Measurements from ENCODE around the gene ESYT3.

Gene ESYT3, protein sequence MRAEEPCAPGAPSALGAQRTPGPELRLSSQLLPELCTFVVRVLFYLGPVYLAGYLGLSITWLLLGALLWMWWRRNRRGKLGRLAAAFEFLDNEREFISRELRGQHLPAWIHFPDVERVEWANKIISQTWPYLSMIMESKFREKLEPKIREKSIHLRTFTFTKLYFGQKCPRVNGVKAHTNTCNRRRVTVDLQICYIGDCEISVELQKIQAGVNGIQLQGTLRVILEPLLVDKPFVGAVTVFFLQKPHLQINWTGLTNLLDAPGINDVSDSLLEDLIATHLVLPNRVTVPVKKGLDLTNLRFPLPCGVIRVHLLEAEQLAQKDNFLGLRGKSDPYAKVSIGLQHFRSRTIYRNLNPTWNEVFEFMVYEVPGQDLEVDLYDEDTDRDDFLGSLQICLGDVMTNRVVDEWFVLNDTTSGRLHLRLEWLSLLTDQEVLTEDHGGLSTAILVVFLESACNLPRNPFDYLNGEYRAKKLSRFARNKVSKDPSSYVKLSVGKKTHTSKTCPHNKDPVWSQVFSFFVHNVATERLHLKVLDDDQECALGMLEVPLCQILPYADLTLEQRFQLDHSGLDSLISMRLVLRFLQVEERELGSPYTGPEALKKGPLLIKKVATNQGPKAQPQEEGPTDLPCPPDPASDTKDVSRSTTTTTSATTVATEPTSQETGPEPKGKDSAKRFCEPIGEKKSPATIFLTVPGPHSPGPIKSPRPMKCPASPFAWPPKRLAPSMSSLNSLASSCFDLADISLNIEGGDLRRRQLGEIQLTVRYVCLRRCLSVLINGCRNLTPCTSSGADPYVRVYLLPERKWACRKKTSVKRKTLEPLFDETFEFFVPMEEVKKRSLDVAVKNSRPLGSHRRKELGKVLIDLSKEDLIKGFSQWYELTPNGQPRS

DNA sequence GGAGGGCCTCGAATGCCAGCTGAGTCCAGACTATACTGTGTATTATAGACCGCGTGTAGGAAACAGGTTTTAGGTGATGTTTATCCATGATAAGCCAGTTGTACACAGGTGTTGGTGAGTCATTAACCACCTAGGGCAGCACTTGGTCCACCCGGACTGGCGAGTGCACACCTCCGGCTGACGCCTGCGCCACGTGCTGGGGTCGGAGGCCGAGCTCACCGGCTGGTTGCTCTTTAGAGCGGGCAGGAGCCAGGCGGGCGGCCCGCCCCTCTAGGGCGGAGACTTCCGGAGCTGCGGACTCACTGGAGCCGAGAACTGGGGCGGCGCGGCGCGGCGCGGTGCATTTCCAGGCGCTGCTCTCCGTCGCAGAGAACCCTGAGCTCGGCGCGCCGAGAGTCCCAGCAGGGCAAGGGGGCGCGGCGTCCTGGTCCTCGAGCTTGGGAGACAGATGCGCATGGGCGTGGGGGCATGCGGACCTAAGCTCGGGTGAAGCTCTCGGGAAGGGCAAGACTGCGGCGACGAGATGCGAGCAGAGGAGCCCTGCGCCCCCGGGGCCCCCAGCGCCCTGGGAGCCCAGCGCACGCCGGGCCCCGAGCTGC, at the start of gene ESYT3:
ESYT3 (plus strand) TSS at position 341 of the 599 bp plus-strand sequence; CDS start at position 524, 183 bp downstream.
- no peak for DNase-seq

DNA sequence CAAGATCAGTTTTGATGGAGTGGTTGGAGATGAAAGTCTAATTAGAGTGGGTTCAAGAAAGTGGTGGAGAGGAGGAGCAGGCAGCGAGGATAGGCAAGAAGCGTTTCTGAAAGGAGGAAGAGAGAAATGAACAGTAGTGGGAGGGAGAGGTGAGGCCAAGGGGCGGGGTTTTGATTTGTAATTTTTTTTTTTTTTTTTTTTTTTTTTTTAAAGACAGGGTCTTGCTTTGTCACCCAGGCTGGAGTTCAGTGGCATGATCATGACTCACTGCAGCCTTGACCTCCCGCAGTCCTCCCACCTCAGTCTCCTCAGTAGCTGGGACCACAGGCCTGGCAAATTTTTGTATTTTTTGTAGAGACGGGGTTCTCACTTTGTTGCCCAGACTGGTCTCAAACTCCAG, 49.4 kb upstream of the ESYT3 start:
- DNase-seq: no peak

DNA sequence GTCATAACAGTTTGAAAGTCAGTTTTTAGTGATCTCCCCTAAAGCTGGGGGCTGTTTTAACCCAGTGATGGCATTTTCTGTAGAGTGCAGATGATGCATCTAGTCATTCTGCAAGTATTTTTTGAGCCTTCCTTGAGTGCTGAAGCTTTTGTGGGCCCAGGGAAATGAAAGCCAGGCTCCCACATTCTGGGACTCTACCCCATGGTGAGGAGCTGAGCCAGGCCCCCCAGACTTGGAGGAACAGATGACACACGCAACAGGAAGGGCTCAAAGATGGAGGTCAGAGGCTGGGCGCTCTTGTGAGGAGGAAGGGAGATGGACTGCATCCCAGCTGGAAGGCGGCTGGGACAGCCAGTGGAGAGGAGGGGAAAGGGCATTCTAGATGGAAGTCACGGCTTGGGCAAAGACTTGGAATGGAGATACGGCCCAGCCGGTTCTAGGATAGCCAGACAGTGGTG, 45.2 kb upstream of the ESYT3 start:
- DNase-seq: no peak

DNA sequence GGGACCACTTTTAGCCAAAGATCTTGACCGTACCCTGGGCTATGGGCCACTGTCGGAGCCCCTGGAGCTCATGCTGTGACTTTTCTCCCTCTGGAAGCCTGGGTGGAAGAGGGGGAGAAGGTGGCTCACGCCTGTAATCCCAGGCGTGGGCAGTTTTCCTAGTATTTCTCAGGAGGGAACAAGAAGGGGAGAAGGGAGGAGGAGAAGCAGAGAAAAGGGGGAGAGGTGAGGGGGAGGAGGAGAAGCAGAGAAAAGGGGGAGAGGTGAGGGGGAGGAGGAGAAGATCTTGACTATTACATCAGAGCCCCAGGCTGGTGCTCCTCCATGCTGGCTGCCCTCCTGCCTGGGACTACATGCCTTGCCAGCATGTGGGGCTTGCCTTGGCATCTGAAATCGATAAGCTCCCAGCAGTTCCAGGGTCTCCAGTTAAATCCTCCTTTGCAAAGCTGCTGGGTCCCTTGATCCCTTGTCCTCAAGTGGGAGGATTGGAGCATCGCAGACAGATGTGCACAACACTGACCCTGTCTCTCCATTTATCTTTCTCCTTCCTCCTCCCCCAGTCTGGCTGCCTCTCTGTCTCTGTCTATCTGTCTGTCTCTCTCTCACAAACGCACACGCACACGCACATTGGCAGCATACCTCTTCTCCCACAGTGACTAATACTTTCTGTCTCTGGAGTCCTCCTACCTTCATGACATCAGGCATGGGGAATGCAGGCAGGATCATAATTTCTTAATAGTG, 44.4 kb upstream of the ESYT3 start:
- DNase-seq: no peak

DNA sequence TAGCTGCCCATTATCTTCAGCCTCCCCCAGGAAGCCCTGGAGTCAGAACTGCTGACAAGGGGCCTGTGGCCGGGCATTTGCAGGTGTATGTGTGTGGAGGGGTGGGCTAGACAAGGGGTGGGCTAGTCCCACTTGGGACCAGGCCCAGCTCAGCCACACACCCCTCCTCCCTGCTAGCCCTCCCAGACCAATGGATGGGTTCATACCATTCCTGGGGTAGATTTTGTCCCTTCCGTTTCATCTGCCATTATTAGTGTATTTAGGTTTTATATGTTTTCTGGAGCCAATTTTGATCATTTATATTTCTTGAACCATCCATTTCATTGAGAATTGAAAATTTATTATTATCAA, 43.9 kb upstream of the ESYT3 start:
- no peak for DNase-seq

DNA sequence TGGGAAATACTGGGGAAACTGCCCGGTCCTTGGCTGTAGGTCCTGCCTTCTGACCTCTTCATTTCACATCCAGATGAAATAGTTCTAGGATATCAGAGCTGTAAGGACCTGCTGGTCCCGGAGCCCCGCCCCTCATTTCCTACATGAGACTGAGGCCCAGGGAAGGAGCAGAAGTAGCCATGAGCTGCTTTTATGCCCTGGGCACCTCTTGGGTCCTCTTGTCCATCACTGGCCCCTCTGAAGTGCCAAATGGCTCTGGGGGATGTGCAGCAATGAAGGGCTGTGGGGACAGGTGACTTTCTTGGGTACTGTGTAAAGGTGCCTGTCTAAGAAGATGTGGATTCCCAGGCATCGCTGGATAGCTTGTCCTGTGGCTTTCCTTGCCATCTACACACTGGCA, 40.3 kb upstream of the ESYT3 start:
- no peak for DNase-seq

DNA sequence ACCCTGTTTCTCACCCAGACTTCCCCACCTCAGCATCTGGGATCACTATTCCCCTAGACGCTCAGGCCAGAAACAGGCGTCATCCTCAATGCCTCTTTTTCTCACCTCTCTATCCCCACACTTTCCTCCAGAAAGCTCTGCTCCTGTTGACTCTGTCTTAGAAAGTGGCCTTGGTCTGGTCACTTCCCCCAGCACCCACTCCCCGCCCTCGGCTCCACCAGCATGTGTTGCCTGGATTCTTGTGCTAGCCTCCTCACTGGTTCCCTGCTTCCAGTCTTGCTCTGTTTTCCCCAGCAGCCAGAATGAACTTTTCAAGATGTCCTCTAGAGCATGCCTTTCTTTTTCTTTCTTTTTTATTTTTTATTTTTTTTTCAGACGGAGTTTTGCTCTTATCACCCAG, 39.7 kb upstream of the ESYT3 start:
- DNase-seq: no peak

DNA sequence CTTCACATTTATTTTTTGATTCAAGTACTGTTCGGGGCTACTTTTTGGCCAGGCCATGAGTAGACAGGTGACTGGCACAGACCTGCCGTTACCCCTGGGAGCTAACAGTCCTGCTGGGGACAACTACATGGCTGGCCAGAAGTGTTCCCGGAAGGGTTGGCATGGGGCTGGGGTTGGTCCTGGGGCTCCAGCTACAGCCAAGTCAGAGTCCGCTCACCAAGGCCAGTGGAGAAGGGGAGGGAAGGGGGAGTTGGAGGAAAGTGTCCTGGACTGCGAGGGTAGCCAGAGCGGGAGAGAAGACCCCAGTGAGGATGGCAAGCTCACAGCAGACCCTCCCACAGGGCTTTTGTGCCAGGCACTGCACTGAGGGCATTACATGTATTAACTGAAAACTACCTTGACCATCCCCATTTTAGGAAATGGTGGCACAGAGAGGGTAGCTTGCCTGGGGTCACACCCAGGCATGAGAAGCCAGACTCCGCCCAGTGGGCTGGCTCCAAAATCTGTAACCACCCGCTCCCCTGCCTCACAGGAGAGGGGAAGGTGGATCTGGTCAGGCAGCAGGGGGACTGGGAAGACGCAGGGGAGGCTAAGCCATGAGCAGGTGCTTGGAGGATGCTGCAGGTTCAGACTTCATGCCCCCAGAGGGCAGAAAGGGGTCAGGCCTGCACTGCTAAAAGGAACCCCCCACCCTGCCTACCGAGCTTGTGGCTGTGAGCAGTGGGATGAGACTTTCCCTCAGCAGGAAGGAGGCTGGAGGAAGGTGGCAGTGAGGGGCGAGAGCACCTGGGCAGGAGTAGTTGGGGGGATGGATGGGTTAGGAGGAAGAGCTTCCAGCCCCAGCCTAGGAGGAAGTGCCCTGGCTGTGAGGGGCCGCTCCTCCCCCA, 38.3 kb upstream of the ESYT3 start:
- no peak for DNase-seq

DNA sequence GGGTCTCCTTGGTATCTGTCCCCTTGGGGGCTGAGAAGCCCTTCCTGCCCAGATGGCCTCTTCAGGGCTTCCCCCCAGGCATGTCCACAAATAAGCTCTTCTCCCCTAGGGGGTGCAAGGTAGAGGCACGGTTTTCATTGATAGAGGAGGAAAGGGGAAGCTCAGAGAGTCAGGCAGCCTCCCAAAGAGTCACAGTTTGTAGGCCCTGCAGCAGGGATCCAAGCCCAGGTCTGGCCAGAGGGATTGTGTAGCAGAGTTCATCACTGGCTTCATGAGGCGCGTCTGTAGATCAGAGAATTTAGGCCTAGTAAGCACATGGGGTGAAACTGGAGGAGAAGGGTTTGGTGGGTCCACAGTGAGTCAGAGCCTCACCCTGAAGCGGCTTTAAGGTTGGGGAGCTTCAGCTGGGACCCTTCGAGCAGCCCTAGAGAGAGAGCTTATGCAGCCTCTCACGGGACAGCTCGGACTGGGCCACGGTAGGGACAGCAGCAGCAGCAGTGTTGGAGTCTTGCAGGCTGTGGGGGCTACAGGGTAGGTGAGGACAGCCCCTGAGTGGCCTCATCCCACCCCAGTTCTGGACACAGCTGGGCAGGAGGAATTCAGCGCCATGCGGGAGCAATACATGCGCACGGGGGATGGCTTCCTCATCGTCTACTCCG, 37.5 kb upstream of the ESYT3 start:
- DNase-seq: no peak

DNA sequence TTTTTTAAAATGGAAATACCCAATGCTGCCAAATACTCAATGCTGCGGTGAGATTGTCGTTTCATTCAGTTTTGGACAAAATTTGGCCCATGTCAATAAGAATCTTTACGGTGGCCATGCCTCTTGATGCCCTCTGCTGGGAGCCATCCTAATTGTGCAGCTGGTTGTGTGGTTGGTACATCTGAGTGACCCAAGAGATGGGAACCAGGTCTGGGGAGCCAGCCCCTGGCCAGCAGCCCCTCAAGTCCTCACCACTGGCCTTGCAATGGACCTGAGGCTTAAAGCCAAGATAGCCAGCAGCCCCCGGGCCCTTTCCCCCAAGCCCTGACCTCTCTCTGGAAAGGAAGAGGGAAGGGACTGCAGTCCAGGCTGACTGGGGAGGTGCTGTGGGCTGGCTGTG, 36.4 kb upstream of the ESYT3 start:
- DNase-seq: no peak

DNA sequence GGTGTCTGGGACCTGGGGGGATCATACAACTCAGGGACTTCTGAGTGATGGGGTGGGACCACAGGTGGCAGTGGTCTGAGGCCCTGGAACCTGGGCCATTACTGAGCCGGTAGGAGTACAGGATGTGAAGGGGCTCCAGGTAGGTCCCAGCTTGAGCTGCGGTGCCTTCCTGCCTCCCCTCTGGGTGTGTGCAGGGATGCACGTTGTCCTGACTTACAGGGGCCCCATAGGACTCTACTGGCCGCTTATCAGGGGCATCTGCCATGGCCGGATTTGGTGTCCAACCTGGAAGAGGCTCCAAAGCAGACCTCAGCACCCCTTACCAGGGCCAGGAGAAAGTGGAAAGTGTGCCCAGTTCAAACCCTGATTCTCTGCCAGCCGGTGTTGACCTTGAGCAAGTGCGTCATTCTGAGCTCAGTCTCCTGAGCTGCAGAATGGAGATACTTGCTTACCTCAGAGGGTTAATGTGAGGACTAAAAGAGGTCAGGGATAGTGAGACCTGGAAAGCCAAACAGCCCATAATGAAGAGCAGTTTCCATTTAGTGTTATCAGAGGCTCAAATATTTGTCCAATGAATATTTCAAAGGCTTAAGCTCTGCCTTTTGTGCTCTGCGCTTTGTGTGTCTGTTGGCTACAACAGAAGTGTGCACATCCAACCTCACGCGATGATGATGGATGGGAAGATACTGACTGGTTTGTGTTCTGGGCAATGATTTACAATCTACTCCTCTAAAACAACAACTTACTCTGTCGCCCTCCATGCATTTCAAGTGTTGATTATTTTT, 35.4 kb upstream of the ESYT3 start:
- no peak for DNase-seq

DNA sequence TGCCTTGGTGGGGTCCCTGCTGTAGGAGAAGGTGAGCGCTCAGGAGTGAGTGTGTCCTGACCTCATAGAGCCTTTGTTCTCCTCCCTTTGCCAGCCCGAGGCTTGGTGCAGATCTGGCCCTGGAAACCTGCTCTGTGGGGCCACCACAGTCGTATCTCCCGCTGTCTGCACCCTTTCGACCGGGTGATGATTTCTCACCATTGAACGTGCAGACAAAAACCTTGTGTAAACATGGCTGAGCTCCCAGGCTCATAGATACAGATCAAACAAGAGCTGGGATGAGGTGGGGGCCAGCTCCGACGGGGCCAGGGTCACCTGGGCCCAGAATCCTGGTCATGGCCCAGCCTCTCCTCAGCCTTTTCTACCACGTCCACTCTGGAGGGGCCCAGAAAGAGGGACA, 34.6 kb upstream of the ESYT3 start:
- DNase-seq: no peak

DNA sequence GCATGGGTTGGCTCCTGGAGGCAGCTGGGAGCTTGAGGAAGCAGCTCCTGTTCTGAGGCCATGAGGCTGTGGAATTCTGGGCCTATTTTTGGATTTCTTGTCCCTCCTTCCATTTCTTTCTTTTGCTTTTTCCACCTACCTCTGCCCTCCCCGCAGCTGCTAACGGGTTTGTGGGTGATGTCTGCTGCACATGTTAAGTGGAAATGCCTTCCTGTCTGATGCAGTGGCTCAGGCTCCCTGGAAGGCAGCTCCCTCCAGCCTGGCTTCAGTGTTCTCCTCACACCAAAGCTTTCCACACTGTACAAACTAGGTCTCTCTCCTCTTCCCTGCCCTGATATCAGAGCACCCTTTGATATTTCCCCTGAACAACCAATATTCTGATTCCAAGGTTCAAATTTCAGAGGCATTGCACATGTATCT, 33.8 kb upstream of the ESYT3 start:
- no peak for DNase-seq

DNA sequence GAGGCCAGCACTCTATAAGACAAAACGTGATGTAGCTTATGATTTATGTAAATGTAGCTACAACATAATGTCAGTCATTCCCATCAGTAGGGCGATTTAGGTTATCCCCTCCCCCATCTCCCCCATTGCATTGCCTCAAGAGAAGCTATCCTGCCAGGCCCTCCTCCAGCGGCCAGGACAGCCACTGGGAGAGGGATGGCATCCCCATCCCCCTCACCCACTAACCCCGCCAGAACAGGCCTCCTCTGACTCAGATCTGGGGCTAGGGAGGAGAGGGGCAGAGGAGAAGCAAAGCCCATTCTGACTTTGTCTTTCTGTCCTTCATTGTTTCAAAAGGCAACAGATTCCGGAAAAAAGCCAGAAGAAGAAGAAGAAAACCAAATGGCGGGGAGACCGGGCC, 32.6 kb upstream of the ESYT3 start:
- DNase-seq: no peak

DNA sequence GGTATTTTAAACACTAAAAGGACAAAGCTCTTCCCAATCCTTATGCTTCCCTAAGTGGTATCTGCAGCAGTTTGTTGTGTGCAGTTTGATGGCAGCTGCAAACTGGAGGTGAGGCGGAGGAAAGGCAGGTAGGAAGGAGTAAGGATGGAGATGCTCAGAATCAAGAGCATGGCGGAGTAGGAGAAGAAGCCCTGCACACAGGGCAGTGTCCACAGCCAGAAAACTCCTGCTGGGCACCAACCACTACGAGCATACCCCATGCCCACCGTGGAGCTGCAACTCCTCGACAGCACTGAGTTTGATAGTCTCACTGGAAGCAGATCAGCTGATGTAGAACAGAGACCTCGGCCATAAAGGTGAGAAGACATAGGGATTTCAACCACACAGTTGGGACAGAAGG, 30.3 kb upstream of the ESYT3 start:
- no peak for DNase-seq

DNA sequence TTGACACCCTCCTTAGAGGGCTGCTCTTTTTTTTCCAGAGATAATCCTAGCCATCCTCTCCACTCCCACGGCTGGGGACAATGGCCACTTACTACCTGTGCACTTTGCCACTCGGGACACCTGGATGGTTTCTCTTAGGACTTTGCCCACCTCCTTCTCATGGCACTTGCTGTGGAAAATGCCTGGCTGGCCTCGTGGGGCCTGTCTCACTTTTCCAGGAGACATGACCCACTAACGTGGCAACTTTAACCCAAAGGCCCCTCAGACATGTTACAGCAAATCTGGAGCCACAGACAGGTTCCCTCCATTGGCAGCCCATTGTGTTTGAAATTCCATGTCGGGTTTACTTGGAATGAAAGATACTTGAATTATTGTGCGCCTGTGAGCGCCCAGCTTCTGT, 29.4 kb upstream of the ESYT3 start:
- DNase-seq: no peak

DNA sequence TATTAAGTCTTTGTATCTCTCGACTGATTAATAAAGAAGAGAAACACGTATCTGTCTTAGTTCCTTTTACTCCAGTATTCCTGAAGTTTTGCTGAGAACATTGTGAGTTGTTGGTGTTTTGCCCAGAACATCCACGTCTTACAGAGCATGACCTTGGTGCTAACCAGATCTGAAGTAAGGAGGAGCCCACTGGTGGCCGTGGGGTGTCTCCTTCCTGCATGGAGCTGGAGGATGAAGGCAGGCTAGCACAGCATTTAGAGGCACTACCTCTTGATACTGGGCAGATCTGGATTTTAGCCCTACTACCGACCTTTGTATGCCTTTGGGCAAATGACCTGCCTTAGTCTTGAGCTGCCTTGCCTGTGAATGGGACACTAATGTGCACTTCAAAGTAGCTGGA, 28.9 kb upstream of the ESYT3 start:
- DNase-seq: no peak

DNA sequence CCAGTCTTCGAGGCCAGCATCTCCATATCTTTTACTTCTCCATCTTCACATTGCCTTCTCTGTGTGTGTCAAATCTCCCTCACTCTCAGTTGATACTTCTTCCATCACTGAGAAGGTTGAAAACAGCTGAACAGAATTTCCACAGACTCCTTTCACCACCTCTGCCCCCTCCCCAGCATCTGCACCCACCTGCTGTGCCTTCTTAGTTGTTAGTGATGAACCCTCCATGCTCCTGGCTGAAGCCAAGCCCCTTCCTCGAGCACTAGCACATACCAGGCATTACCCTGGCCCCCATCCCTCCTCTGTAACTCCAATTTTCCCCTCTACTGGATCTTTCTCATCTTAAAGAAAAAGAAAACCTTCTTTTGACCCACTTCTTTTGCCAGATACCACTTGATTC, 27.8 kb upstream of the ESYT3 start:
- DNase-seq: no peak

DNA sequence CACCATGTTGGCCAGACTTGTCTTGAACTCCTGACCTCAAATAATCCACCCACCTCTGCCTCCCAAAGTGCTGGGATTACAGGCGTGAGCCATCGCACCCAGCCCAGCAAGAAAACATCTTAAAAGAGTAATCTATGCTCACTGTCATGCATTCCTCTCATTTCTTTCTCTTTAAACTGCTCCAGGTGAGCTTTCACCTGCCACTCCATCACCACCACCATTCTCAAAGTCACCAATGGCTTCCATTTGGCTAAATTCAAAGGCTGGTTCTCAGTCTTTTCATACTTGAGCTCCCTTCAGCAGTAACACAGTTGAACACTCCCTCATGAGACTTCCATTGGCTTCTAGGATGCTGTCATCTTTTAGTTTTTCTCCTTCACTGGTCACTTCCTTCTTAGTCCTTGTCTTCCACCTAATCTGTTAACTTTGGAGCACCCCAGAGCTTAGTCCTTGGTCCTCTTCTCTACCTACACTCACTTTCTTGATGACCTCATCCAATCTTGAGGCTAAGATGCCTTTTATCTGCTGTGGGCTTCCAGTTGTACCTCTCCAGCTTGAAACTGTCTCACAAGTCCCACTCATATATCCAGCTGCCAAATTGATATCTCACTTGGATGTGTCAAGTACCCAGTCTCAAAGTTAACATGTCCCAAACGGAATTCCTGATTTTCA, 27.0 kb upstream of the ESYT3 start:
- DNase-seq: no peak

Data from GOT3 (cell line).